Measurements from ENCODE around the gene RPP25.
A peak's percentile ranks its signal among the peaks of the same experiment; 100 is the strongest.
"Not testable (repeated sequence)": the region's sequence is repeated elsewhere in the genome, so short reads cannot be mapped to it uniquely, and the experiment has no call there.

RPP25 gene

GRCh38 chr15:74917676-74918075, 38.9 kb downstream of the RPP25 start:
- no peak for DNase-seq (ENCODE audit: low spot score)

- not testable (repeated sequence) for DNase-seq (ENCODE audit: low spot score)
Observed at GRCh38 chr15:74913799-74914198, 42.8 kb downstream of the RPP25 start.

- DNase-seq (ENCODE audit: low spot score), result no peak
Observed at GRCh38 chr15:74913041-74913440, 43.5 kb downstream of the RPP25 start.

GRCh38 chr15:74908635-74909034, 47.9 kb downstream of the RPP25 start:
- DNase-seq (ENCODE audit: low spot score), result no peak

- DNase-seq (ENCODE audit: low spot score), result peak; percentile 52
Observed at GRCh38 chr15:74907163-74907870, 49.3 kb downstream of the RPP25 start.

- DNase-seq (ENCODE audit: low spot score), result peak; percentile 94
Observed at GRCh38 chr15:74906450-74907162, 50.0 kb downstream of the RPP25 start, which contains the start of gene FAM219B. FAM219B (minus strand) TSS chr15:74906851; CDS start chr15:74906800, 51 bp downstream.

- DNase-seq (ENCODE audit: low spot score), result peak; percentile 49
Observed at GRCh38 chr15:74906067-74906449, 50.5 kb downstream of the RPP25 start.

Data from cerebellar cortex (tissue), 1 donor.